ENCODE data around the gene EGFL8. TPM values are rescaled to one million over a fixed set of nuclear protein-coding genes. Genes with fewer than 3 reads are reported as not detected.

The EGFL8 gene
- total and polyA plus RNA-seq, 9 of the 15 experiments (the other 6 are each of a cell fraction or from before 2014, with no cell fraction given), result 2.2 to 47.4 (median 14.2) TPM

GRCh38 chr6:32178547-32179440 lies 14.4 kb downstream of the EGFL8 start (continued):
- TF ChIP-seq ZBTB11 (CRISPR knock-in tag; IDR thresholded peaks at IDR 0.05) (no peak), MYBL2 (IDR thresholded peaks at IDR 0.05; ENCODE audit: low read depth) (peak; percentile 60; the same call in 1 of the 2 replicates), MYBL2 (CRISPR knock-in tag; IDR thresholded peaks at IDR 0.05; ENCODE audit: borderline replicate concordance) (no peak), ZNF699 (CRISPR knock-in tag; IDR thresholded peaks at IDR 0.05; ENCODE audit: insufficient replicate concordance) (no peak)

All from K562 (cell line).